Mesendoderm (in vitro differentiated cells): Measurements from ENCODE around the gene ACAD11.

ENCODE experiments used
- DNase-seq: peaks from one replicate; pipeline ENCODE4 v3.0.0; 2013
- H2AK5ac ChIP-seq: 2 replicates; pipeline ENCODE4 v1.6.1; 2013; ENCODE audit warnings: low read length, inconsistent platforms
- H2BK120ac ChIP-seq: 2 replicates; pipeline ENCODE4 v1.6.1; 2013; ENCODE audit warnings: low read depth, mild to moderate bottlenecking, low read length, moderate library complexity, mixed read lengths
- H2BK15ac ChIP-seq: replicated peaks from 2 replicates; pipeline ENCODE4 v1.6.1; 2013; ENCODE audit warnings: low read depth, mild to moderate bottlenecking, moderate library complexity
- H2BK5ac ChIP-seq: 2 replicates; pipeline ENCODE4 v1.6.1; 2013; ENCODE audit warnings: low read length, inconsistent platforms
- H3K18ac ChIP-seq: 2 replicates; pipeline ENCODE4 v1.6.1; 2013; ENCODE audit warnings: mild to moderate bottlenecking, low read length, mixed read lengths
- H3K23ac ChIP-seq: one replicate; pipeline ENCODE4 v1.6.1; 2013; ENCODE audit warnings: low read length
- H3K27ac ChIP-seq: 2 replicates; pipeline ENCODE4 v1.5.1; 2013; ENCODE audit warnings: low read depth, mild to moderate bottlenecking, inconsistent platforms, low read length, moderate library complexity
- H3K27me3 ChIP-seq: 2 replicates; pipeline ENCODE4 v1.6.1; 2013; ENCODE audit warnings: low read length, control low read depth, mild to moderate bottlenecking, inconsistent platforms; ENCODE audit not compliant: insufficient read depth, poor library complexity
- H3K36me3 ChIP-seq: 2 replicates; pipeline ENCODE4 v1.6.1; 2013; ENCODE audit warnings: low read length, inconsistent platforms; ENCODE audit not compliant: control insufficient read depth, insufficient read depth
- H3K4ac ChIP-seq: one replicate; pipeline ENCODE4 v1.6.1; 2013; ENCODE audit warnings: low read depth, mild to moderate bottlenecking, low read length, moderate library complexity
- H3K4me1 ChIP-seq: 2 replicates; pipeline ENCODE4 v1.6.1; 2013; ENCODE audit warnings: low read depth, low read length, inconsistent platforms; ENCODE audit not compliant: control insufficient read depth
- H3K4me2 ChIP-seq: 2 replicates; pipeline ENCODE4 v1.6.1; 2013; ENCODE audit warnings: low read length
- H3K4me3 ChIP-seq: 2 replicates; pipeline ENCODE4 v1.5.1; 2013; ENCODE audit warnings: mild to moderate bottlenecking, low read length
- H3K56ac ChIP-seq: one replicate; pipeline ENCODE4 v1.6.1; 2013; ENCODE audit warnings: low read length
- H3K79me1 ChIP-seq: 2 replicates; pipeline ENCODE4 v1.6.1; 2013; ENCODE audit warnings: low read length, inconsistent platforms
- H3K79me2 ChIP-seq: 2 replicates; pipeline ENCODE4 v1.6.1; 2013; ENCODE audit warnings: mild to moderate bottlenecking, low read length; ENCODE audit not compliant: control insufficient read depth, insufficient read depth
- H3K9ac ChIP-seq: 2 replicates; pipeline ENCODE4 v1.6.1; 2013; ENCODE audit warnings: low read length, inconsistent platforms
- H4K5ac ChIP-seq: one replicate; pipeline ENCODE4 v1.6.1; 2013; ENCODE audit warnings: low read length
- H4K8ac ChIP-seq: one replicate; pipeline ENCODE4 v1.6.1; 2013; ENCODE audit warnings: low read depth, mild to moderate bottlenecking, control low read depth, low read length, moderate library complexity
- WGBS: extraction: QIAGEN DNeasy Blood & Tissue Kit; methylation state at CpG from one replicate; pipeline ENCODE4 v1.1.7; 2013; ENCODE audit warnings: low lambda C conversion rate, missing lambda C conversion rate; ENCODE audit not compliant: insufficient coverage; ENCODE audit errors: extremely low coverage; 5-methylcytosine and 5-hydroxymethylcytosine counted together

The ACAD11 gene

GRCh38 chr3:132539681-132540080 is 119.9 kb downstream of the ACAD11 start:
- WGBS: no CpG with 5 or more reads among the region's 3 CpGs

GRCh38 chr3:132538072-132538471 is 121.5 kb downstream of the ACAD11 start:
- Histone ChIP-seq H4K8ac (no peak overlapping the region), H3K79me1 (no peaks in the 10 kb centered on the region), H3K4ac (no peak overlapping the region), H3K4me2 (no peak overlapping the region), H3K9ac (no peak overlapping the region), H3K27ac (no peak overlapping the region), H2AK5ac (no peak overlapping the region), H3K4me3 (no peak overlapping the region), H3K18ac (no peak overlapping the region), H3K27me3 (no peaks in the 10 kb centered on the region), H3K4me1 (no peaks in the 10 kb centered on the region), H3K79me2 (no peaks in the 10 kb centered on the region), H3K36me3 (no peaks in the 10 kb centered on the region), H3K23ac (no peak overlapping the region), H4K5ac (no peak overlapping the region), H3K56ac (no peak overlapping the region), H2BK15ac (no peak overlapping the region), H2BK120ac (no peak overlapping the region), H2BK5ac (no peak overlapping the region)
- no CpG with 5 or more reads among the region's 5 CpGs for WGBS
- no peak for DNase-seq

More at GRCh38 chr3:132539681-132540080, 119.9 kb downstream of the ACAD11 start:
- Histone ChIP-seq H3K4me2 (no peak overlapping the region), H2BK15ac (no peak overlapping the region), H2AK5ac (no peak overlapping the region), H3K23ac (no peak overlapping the region), H3K27me3 (no peaks in the 10 kb centered on the region), H3K27ac (no peak overlapping the region), H3K56ac (no peak overlapping the region), H2BK5ac (no peak overlapping the region), H2BK120ac (no peak overlapping the region), H4K8ac (no peak overlapping the region), H3K4me3 (no peak overlapping the region), H4K5ac (no peak overlapping the region), H3K36me3 (no peaks in the 10 kb centered on the region), H3K79me2 (no peaks in the 10 kb centered on the region), H3K79me1 (no peaks in the 10 kb centered on the region), H3K18ac (no peak overlapping the region), H3K4me1 (no peaks in the 10 kb centered on the region), H3K9ac (no peak overlapping the region), H3K4ac (no peak overlapping the region)
- no peak for DNase-seq

GRCh38 chr3:132537297-132537696 is 122.3 kb downstream of the ACAD11 start:
- Histone ChIP-seq H3K4me1 (no peaks in the 10 kb centered on the region), H3K18ac (no peak overlapping the region), H3K9ac (no peak overlapping the region), H2BK120ac (no peak overlapping the region), H3K4ac (no peak overlapping the region), H3K79me1 (no peaks in the 10 kb centered on the region), H3K4me3 (no peak overlapping the region), H3K56ac (no peak overlapping the region), H2BK5ac (no peak overlapping the region), H2BK15ac (no peak overlapping the region), H3K36me3 (no peaks in the 10 kb centered on the region), H3K23ac (no peak overlapping the region), H4K8ac (no peak overlapping the region), H4K5ac (no peak overlapping the region), H3K79me2 (no peaks in the 10 kb centered on the region), H3K27me3 (no peaks in the 10 kb centered on the region), H3K27ac (no peak overlapping the region), H3K4me2 (no peak overlapping the region), H2AK5ac (no peak overlapping the region)
- DNase-seq: no peak
- WGBS: no CpG with 5 or more reads among the region's 1 CpG

DNA sequence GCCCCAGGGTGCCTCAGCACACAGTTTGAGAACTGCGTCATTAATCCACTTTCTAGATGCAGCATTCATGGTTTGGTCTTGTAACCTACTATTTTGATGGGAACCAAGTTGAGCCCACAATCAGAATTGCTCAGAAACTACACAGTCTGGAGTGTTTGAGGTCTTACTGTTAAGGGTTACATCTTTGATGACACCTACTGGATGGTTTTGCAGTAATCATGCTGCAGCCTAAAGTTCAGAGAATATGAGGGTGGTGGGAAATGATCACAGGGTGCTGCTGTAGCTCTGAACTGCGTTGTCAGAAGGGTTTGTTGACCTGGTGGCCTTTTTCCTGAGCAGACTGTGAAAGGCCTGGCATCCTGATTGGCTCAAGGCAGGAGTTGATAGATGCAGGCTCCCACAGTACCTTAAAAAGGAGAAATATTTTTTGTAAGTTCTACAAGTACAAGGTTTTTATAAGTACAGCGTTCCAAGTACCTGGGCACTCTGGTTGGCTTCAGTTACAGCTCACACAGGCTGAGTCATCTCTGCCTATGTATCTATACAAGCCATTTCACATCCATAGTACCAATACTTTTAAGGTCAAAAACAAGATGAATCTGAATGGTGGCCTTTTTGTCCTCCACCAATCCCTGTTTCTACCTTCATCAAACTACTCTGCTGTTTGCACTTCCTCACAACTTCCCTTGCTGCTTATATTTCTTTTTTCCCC is 123.0 kb downstream of the ACAD11 start:
- H3K4me3 ChIP-seq: no peak overlapping the region
- no peak overlapping the region for H3K18ac ChIP-seq
- H3K27ac ChIP-seq: no peak overlapping the region
- no peaks in the 10 kb centered on the region for H3K4me1 ChIP-seq
- no peaks in the 10 kb centered on the region for H3K36me3 ChIP-seq
- no peak overlapping the region for H2BK120ac ChIP-seq
- no peak overlapping the region for H2BK15ac ChIP-seq
- H3K56ac ChIP-seq: peak overlapping the region; percentile 69
- H3K4me2 ChIP-seq: no peak overlapping the region
- no peaks in the 10 kb centered on the region for H3K27me3 ChIP-seq
- H4K8ac ChIP-seq: peak overlapping the region; percentile 14
- H3K9ac ChIP-seq: no peak overlapping the region
- no peaks in the 10 kb centered on the region for H3K79me1 ChIP-seq
- H3K4ac ChIP-seq: no peak overlapping the region
- H3K23ac ChIP-seq: no peak overlapping the region
- peak; percentile 26 for DNase-seq
- no peak overlapping the region for H2BK5ac ChIP-seq
- no peak overlapping the region for H2AK5ac ChIP-seq
- WGBS: no CpG with 5 or more reads among the region's 3 CpGs
- no peak overlapping the region for H4K5ac ChIP-seq
- no peaks in the 10 kb centered on the region for H3K79me2 ChIP-seq

GRCh38 chr3:132535575-132536441 is 123.8 kb downstream of the ACAD11 start:
- H3K4me2 ChIP-seq: no peak overlapping the region
- H2AK5ac ChIP-seq: no peak overlapping the region
- H3K79me1 ChIP-seq: no peaks in the 10 kb centered on the region
- H3K79me2 ChIP-seq: no peaks in the 10 kb centered on the region
- no peak overlapping the region for H3K4ac ChIP-seq
- no CpG with 5 or more reads among the region's 7 CpGs for WGBS
- H3K27ac ChIP-seq: no peak overlapping the region
- no peaks in the 10 kb centered on the region for H3K4me1 ChIP-seq
- H3K56ac ChIP-seq: peak overlapping the region; percentile 69
- H3K36me3 ChIP-seq: peaks cover 2% of the 10 kb centered on the region
- no peak overlapping the region for H2BK5ac ChIP-seq
- no peak overlapping the region for H3K23ac ChIP-seq
- H4K5ac ChIP-seq: no peak overlapping the region
- H3K4me3 ChIP-seq: no peak overlapping the region
- DNase-seq: peak; percentile 86
- no peak overlapping the region for H2BK120ac ChIP-seq
- H3K27me3 ChIP-seq: no peaks in the 10 kb centered on the region
- H4K8ac ChIP-seq: no peak overlapping the region
- no peak overlapping the region for H3K18ac ChIP-seq
- no peak overlapping the region for H3K9ac ChIP-seq
- no peak overlapping the region for H2BK15ac ChIP-seq
